Measurements from ENCODE around the gene C16orf92.

DNA sequence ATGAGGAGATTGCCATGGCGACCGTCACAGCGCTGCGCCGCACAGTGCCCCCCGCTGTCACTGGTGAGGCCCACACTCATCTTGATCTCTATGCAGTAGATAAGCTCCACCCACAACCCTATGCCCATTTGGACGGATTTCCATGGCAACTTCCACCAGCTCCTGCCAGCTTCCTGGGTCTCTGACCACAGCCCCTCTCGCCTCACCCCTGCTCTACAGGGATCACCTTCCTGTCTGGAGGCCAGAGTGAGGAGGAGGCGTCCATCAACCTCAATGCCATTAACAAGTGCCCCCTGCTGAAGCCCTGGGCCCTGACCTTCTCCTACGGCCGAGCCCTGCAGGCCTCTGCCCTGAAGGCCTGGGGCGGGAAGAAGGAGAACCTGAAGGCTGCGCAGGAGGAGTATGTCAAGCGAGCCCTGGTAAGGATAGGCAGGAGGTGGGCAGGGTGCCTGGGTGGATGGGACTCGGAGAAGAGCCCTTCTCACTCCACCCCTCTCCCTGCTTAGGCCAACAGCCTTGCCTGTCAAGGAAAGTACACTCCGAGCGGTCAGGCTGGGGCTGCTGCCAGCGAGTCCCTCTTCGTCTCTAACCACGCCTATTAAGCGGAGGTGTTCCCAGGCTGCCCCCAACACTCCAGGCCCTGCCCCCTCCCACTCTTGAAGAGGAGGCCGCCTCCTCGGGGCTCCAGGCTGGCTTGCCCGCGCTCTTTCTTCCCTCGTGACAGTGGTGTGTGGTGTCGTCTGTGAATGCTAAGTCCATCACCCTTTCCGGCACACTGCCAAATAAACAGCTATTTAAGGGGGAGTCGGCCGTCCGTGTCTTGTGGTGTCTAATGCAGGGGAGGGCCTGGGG, 46.8 kb downstream of the C16orf92 start:
- TF ChIP-seq CTCF (IDR thresholded peaks at IDR 0.05) (no peak), EP300 (IDR thresholded peaks at IDR 0.05) (no peak)
